ENCODE measurements around the gene CHPF2.

Gene CHPF2

GRCh38 chr7:151232091-151232916, at the start of gene CHPF2:
TSS of gene CHPF2 (plus strand) at chr7:151232483. CDS start at chr7:151234012, 1,529 bp downstream.
- peak; percentile 85 for DNase-seq

GRCh38 chr7:151185762-151186639, 46.3 kb upstream of the CHPF2 start:
- DNase-seq: no peak

- DNase-seq: no peak
Observed at GRCh38 chr7:151186640-151187408, 45.5 kb upstream of the CHPF2 start, which contains the start of gene ASB10. TSS of gene ASB10 (minus strand) at chr7:151187250. CDS start at chr7:151187130, 120 bp downstream.

GRCh38 chr7:151187409-151188251, 44.7 kb upstream of the CHPF2 start:
- DNase-seq: no peak

- DNase-seq: no peak
Observed at GRCh38 chr7:151188252-151188542, 44.1 kb upstream of the CHPF2 start.

- DNase-seq: no peak
Observed at GRCh38 chr7:151189038-151189437, 43.2 kb upstream of the CHPF2 start.

- no peak for DNase-seq
Observed at GRCh38 chr7:151191544-151191943, 40.7 kb upstream of the CHPF2 start.

- DNase-seq: no peak
Observed at GRCh38 chr7:151192002-151192539, 40.2 kb upstream of the CHPF2 start.

- no peak for DNase-seq
Observed at GRCh38 chr7:151193203-151193978, 38.9 kb upstream of the CHPF2 start.

GRCh38 chr7:151194188-151194587, 38.1 kb upstream of the CHPF2 start:
- no peak for DNase-seq

GRCh38 chr7:151195616-151196450, 36.5 kb upstream of the CHPF2 start:
- no peak for DNase-seq

- DNase-seq: no peak
Observed at GRCh38 chr7:151197932-151198331, 34.4 kb upstream of the CHPF2 start.

- no peak for DNase-seq
Observed at GRCh38 chr7:151198945-151199848, 33.1 kb upstream of the CHPF2 start.

GRCh38 chr7:151201344-151201743, 30.9 kb upstream of the CHPF2 start:
- no peak for DNase-seq

GRCh38 chr7:151201751-151202150, 30.5 kb upstream of the CHPF2 start:
- no peak for DNase-seq

- no peak for DNase-seq
Observed at GRCh38 chr7:151202836-151203235, 29.4 kb upstream of the CHPF2 start.

- no peak for DNase-seq
Observed at GRCh38 chr7:151204383-151205032, 27.8 kb upstream of the CHPF2 start.

GRCh38 chr7:151205730-151206129, 26.6 kb upstream of the CHPF2 start:
- no peak for DNase-seq

Measured in activated T-cell treated with anti-CD3 and anti-CD28 coated beads, Interleukin-2, amount 50 U/mL, for 1 hour (primary cell).